NCI-H748 (cell line): Measurements from ENCODE around the gene ST6GALNAC2.
"Not testable (repeated sequence)": the region's sequence is repeated elsewhere in the genome, so short reads cannot be mapped to it uniquely, and the experiment has no call there.

ENCODE experiments used
- DNase-seq: peaks from one replicate; lab custom pipeline; 2025; ENCODE audit not compliant: unreplicated experiment; lab: John Stamatoyannopoulos, UW

The ST6GALNAC2 gene

DNA sequence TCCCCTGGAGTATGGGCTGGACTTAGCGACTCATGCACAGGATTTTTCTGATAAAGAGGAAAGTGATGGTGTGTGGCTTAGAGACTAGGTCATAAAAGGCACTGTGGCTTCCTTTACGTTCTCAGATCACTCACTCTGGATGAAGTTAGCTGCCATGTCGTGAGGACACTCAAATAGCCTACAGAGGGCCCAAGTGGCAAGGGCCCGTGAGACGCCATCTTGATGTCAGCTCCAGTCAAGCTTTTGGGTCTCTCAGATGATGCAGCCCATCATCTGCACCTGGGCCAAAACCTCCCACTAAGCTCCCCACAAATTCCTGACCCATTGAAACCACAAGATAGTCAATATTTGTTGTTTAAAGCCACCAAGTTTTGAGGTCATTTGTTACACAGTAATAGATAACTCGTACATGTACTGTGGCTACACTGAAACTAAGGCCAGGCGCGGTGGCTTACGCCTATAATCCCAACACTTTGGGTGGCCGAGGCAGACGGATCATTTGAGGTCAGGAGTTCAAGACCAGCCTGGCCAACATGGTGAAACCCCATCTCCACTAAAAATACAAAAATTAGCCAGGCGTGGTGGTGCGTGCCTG is 14.7 kb downstream of the ST6GALNAC2 start:
- DNase-seq, result no peak

DNA sequence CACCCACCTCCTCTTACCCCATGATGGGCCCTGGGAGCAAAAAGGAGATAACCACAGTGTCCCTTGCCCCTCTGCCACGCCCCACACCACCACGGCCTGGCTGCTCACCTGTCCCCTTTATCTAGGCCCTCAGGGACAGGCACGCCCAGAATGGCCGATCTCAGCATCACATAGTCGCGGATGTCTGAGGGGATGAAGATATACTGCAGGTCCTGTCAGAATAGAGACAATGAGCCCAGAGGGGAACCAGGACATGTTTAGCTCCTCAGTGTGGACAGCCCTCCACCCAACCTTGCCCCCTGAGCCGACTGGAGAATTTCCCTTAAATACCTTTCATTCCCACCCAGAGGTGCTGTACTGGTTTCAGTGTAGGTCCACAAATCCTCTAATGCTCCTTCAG is 15.2 kb downstream of the ST6GALNAC2 start:
- no peak for DNase-seq

DNA sequence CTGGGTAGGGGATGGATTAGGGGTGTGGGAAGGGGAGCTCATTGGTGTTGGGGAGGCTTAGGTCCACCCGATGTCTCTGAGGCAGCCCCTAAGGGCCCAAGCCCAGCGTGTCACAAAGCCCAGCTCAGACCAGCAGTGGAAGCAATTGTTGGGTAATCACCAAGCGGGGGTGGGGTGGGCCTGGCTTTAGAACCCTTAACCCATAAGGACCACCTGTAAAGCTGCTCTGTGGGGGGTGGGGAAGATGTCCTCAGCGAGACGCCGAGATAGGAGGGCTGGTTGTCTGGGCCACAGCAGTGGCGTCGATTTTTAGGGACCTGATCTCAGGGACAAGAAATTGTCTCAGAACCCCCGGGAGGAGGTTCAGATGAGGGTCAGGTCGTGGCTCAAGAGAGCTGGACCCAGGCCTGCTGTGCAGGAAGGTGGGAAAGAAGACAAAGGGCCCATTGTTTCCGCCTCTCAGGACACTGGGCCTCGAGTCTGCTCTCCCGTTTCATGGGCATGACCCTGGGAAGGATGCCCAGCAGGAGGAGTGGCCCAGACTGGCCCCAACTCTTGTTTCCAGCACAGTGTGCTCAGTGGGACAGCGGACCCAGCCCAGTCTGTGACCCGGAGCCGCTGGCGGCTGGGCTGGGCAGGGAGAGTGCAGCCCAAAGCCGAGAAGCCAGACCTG is 15.9 kb downstream of the ST6GALNAC2 start:
- DNase-seq, result no peak

DNA sequence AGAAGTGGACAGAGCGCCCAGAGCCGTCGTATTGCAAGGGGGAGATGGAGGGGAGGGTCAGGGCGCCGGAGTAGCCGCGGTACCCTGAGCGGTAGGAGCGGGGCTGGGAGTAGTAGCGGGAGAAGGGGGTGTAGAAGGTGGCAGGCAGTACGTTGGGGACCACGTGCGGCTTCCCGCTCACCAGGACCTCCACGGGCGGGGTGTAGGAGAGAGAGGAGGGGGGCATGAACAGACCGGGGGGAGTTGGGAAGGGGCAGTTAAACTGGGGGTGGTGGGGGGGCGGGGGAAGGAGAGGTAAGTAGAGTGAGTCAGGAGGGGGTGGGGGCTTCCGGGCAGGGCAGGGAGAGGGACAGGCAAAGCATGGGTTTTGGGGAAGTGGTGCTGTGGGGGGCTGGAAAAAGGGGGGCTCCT is 16.8 kb downstream of the ST6GALNAC2 start:
- DNase-seq, result no peak

DNA sequence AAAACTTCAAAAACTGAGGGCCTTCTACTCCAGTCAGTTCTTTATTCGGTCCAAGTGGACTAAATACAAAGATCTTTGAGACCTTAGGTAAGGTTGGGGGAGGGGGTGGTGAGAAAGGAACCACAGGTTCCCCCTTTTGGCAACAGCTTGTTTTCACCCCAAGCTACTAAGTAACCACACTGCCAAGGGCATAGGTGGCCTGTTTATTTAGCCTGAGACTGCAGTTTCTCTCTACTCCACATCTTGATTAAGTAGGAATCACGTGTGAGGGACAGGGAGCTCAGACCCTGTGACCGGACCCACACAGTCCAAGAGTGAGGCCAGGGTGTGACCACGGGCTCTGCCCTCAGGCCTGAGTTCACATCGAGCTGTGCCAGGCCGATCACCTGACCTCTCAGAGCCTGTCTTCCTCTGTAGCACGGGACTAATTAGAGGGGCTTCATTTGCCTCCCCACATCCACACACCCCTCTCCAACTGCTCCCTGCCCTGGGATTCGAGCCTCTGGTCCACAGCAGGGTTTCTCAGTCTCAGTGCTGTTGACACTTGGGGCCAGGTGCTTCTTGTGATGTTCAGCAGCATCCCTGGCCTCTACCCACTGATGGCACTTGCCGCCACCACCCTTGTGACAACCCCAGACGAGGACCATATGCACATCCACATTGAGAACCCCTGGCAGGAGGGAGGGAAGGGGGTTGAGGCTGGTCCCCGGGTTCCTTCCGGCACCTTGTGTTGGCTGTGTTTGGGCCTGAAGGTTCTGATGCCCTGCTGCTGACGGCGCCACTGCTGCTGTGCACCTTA is 17.8 kb downstream of the ST6GALNAC2 start:
- DNase-seq, result no peak

DNA sequence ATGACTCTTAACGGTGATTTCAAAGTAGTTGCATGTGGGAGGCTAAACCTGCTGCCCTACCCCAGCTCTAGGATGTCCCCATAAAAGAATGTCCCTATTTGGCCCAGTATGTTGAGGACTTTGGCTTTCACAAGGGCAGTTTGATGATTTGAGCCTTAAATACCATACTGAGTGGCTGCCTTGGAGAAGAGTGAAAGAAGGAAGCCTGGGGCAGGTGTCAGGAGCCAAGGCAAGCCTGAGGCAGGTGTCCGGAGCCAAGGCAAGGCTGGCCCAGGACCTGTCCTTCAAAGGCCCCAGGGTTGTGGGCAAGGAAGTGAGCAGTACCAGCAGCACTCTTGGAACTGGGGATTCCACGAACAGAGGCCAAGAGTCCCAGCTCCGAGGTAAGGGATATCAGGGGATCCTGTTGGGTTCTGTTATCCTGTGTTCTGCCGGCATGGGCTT is 18.6 kb downstream of the ST6GALNAC2 start:
- no peak for DNase-seq

DNA sequence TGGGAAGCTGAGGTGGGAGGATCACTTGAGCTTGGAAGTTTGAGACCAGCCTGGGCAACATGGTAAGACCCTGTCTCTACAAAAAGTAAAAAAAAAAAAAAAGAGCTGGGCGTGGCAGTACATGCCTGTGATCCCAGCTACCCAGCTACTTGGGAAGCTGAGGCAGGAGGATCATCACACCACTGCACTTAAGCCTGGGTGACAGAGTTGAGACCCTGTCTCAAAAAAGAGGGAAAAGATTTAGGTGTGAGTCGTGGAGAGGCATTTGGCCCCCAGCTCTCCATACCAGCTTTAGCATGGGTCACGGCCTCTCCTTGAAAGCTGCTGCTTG is 19.1 kb downstream of the ST6GALNAC2 start:
- DNase-seq, result no peak

DNA sequence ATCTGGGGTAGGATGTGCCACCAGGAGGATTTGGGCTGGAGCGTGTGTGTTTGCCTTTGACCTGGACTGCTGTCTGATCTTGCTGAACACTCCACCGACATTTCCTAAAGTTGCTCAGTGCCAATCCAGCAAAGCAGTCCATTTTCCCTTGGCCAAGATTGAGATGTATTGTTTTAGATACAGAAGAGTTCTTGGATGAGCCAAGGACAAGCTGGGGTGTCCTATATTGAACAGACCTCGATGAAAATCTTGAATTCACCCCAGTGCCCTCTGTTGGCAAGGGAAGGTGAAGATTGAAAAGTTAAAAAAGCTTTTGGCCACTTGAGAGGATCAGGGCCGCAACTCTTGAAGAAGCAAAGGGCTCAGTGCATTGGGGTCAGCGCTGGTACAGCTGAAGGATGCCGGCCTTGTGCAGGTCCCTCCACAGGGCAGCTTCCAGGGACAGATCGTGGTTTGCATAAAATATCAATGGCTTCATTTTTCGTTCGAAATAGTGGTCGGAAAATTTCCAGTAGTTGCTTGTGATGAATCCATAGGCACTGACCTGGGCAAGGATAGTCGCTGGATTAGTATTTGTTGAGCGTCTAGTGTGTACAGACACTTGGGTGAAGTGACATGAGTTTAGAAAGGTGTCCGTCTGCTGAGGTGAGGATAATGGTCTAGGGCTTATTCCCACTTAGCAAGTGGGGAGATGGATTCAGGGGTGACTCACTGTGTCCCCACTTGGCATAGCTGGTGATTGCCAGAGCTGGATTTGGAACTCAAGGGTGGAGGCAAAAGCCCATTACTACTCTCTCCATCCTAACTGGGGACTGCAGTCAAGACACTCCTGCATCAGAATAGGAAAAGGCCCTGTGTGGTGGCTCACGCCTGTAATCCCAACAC is 19.7 kb downstream of the ST6GALNAC2 start:
- DNase-seq, result no peak

DNA sequence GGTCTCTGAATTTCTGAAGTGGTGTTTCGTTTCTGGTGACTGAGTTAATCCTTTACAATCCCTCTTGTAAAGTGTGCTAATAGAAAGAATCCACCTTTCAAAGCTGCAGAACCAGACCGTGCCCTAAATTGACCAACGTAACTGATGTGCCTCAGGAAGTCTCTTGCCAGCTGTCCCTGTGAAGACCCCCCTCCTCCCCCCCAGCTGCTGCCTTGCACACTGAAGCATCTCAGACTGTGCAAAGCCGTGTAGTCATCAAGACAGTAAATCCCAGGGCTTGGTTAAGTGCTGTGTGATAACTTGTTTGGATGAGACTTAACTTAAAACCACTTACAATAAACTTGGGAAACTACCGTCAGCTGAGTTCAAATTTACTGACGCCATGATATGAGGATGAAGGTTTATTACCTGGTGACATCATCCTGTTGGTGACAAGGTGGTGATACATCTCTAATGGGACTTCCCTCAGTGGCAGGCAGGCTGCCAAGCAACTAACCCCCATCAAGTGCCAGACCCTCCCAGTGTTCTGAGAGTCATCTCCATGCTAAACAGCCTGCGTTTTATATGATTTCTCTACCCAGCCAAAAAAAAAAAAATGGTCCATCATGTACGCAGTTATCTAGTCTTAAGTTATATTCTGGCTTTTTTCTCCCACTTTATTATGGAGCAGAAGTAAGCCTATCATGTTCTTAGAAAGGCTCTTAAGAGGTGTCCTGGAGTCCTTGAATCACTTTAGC is 20.5 kb downstream of the ST6GALNAC2 start:
- not testable (repeated sequence) for DNase-seq

DNA sequence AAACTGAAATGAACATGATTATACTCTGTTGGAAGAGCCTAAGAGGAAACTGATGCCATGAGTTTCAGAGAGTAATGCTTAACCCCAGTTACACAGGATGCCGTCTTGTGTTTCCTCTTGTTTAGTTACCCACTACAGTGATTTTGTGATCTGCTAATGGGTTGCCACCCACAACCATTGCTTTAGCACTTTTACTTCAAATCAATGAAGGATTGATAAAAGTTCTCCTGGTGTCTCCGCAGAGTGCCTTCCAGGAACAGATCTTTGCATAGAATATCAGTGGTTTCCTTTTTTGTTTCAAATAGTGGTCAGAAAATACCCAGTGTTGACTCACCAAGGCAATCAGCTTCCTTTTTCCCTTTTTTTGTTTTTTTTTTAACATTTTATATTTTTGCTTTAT is 22.3 kb downstream of the ST6GALNAC2 start:
- DNase-seq, result not testable (repeated sequence)

DNA sequence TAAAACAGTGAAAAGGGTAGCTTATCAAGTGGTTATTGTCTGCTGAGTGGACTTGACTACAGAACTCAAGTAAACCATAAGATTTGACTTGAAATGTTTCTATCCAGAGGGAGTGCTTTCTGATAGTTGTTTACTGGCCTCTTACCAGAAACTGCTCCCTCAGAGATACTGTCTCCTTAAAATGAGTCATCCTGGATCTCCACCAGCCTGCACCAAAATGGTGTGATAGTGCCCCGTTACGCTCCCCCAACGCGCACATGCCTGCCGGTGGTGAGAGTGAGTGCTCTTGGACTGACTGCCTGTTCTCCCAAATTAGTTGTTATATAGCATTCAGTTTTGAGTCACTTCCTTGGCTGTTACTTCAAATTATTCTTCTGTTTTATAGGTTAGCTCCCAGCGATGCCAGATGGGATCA is 22.9 kb downstream of the ST6GALNAC2 start:
- DNase-seq, result no peak

DNA sequence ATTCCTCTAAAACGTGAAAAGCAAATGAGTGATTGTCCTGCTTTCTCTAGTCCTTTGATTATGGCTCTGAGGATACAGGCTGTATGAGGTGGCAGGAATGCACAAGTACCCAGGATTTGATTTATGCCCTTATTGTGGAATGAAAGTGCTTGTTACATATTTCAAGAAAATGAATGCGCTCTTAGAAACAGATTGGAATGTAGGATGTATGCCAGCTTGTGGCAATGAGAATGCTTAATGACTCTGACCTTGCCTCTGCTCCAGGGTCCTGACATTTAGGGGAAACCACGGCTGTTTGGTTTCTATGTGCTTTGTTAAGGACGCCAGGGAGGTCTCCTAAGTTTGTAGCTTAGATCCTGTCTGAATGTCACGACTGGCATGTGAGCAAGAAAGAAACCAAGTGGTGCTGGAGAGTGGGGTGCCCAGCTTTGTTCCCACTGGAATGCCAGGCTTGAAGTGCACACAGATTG is 23.8 kb downstream of the ST6GALNAC2 start:
- no peak for DNase-seq

DNA sequence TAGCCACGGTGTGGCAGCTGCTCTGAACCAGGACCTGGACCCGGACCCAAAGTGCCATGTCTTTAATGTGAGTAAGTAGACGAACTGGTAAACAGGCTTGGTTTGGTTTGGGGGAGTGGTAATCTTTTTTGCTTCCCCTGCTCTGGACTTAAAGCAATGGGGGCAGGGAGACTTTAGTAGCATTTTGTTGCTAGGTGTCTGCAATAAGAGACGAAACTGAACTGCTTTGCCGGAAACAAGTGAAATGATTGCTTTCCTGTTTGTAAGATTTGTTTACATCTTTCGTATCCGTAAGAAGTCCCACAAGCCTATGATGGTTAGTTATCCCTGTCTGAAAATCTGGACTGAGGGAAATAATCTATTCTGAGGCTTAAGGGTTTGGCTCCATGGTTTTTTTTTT is 24.3 kb downstream of the ST6GALNAC2 start:
- DNase-seq, result no peak

DNA sequence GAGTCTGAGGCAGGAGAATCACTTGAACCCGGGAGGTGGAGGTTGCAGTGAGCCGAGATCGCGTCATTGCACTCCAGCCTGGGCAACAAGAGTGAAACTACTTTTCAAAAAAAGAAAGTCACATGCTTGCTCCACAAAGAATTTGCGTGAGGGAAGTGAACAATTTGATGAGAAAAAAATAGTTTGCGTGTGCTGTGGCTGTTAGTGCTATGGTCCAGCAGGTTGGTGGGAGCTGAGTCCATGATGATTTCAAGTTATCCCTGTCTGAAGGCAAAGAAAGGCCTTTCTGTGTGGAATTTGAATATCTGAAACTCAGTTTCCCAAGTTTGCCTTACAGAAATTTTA is 24.8 kb downstream of the ST6GALNAC2 start:
- DNase-seq, result no peak

DNA sequence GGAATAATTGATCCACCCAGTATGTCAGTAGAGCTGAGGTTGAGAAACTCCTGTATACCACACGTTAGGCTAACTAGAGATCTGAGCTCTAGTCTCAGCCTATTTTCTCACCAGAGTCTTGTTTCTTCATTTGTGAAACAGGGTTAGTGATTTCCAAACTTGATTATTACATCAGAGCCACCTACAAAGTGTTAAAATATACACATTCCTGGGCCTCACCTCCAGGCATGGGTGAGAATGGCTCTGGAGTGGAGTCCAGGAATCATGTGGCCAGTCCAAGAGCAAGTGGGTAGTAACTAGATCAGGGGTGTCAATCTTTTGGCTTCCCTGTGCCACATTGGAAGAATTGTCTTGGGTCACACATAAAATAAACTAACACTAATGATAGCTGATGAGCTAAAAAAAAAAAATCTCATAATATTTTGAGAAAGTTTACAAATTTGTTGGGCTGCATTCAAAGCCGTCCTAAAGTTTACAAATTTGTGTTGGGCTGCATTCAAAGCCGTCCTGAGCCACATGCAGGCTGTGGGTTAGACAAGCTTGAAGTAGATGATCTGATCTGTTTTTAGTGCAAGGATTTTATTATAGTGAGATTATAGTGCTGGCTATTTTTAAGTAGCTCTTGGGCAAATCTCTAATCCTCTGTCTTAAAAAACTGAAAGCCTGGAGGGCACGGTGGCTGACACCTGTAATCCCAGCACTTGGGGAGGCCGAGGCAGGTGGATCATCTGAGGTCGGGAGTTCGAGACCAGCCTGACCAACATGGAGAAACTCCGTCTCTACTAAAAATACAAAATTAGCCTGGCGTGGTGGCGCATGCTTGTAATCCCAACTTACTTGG is 25.4 kb downstream of the ST6GALNAC2 start:
- no peak for DNase-seq

DNA sequence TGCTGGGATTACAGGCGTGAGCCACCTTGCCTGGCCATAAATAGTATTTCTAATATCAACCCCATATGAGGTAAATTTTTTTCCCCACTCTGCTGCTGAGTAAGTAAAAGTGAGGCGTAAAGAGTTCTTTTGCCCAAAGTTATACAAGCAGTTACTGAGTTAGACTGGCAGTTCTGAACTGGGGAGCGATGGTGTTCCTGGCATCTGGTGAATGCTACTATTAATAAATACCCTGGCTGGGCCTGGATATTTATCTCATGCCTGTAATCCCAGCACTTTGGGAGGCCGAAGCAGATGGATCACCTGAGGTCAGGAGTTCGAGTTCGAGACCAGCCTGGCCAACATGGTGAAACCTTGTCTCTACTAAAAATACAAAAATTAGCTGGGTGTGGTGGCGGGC is 26.2 kb downstream of the ST6GALNAC2 start:
- DNase-seq, result not testable (repeated sequence)

DNA sequence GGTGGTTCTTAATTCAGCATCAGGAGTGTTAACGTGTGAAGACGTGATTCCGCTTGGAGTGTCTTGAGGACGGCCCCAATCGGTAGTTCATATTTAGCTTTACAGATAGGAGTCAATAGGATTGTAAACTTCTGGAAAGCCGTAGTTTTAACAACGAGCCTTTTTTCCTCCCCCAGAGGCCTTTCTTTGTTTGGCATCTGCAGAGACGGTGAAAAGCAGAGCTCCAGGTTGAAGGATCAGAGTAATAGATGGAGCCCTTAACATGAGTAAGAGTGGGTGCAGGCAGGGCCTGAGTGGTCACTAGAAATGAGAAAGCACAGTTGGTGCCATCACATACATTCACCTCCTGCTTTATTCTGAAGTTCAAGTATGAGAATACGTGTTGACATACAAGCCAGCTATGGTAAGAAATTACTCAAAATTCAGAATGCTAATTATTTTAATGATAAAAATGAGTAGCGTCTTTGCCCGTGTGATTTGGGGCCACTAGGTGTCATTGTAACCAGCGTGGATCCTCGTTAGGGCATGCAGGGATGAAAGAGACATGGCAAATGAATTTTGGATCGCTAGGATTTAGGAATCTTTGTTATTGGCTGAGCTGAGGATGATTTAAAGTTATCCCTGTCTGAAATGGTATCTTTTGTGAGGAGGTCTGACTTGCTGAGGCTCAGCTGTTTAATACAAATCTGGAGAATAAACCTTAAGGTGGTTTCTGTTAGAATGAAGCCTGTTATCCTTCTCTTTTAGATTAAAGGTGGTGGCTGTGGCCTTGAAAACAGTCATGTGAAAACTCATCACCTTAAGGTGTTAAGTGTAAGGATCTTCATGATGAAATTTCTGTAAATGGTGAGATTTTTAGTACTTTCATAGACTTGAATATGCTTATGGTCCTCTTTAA is 27.2 kb downstream of the ST6GALNAC2 start:
- DNase-seq, result peak; percentile 38

DNA sequence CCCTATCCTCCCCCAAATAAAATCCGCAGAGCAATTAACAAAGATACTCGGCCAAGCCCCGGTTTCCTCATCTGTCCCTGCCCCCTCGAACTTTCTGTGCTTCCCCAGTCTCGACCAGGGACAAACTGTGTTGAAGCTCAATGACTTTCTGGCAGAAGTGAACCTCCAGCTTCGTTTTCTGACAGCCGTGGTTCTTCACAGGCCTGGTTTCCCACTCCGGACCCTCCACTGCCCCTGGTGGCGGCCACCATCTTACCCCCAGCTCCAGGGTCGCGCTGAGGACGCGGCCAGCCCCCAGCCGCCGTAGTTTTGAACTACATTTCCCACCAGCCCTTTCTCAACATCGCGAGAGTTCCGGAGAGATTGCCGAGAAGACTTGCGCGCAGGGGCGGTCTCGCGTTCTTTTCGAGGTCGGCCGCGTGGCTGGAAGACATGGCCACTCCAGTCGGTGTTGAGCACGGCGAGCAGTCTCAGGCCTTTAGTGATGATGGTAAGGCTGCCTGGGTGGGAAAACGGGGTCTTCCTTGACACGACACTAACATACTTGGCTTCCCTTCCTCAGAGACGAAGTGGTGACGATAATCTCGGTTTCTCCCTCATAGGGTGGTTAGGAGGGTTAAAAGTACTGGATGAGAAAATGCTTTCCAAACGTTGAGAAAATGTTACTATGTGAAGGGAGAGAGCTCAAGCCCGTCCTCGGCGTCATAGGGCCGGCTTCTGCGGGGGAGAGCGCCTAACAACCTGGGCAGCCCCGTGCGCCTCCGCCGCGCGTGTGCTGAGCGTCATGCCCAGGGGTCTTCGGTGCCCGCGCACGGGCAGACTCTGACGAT is 28.1 kb downstream of the ST6GALNAC2 start:
- peak; percentile 96 for DNase-seq
